HCT116 (cell line): ENCODE results near the gene TCL1B. TPM values are rescaled to one million over a fixed set of nuclear protein-coding genes. Genes with fewer than 3 reads are reported as not detected.

Source experiments
- ATAC-seq: fragments of 200-7000 bp; cut with Tn5 transposase; 2 replicates; pipeline ENCODE4 v1.9.1; 2020; ENCODE audit warnings: mild to moderate bottlenecking, moderate library complexity
- BruUV-seq: library from RNA; stranded (reverse); fragments of 400-500 nt; replicated peaks from 2 replicates; lab custom pipeline; 2021; lab: Mats Ljungman, UMichigan
- CTCF ChIA-PET: fragments of 300-600 bp; sonication (Branson Sonifier 250); formaldehyde crosslinking; loops from one replicate; lab custom pipeline; 2021; ENCODE audit warnings: antibody characterized with exemption; lab: Charles Lee
- POLR2A ChIA-PET: fragments of 300-600, 350-600 bp; sonication (Branson Sonifier 250); formaldehyde crosslinking; loops from one replicate; lab custom pipeline; 2021; ENCODE audit warnings: antibody characterized with exemption; lab: Charles Lee
- RAD21 ChIA-PET, 2 experiments: fragments of 300-600 bp; sonication (Branson Sonifier 250); formaldehyde crosslinking; loops; one replicate each; lab custom pipeline; 2023; ENCODE audit warnings: low total read pairs in 2 of 2; ENCODE audit not compliant: uncharacterized antibody in 2 of 2, unreplicated experiment in 2 of 2, low non-redundant PET in 1 of 2; lab: Charles Lee
- DNase-seq: peaks from one replicate; pipeline ENCODE4 v3.0.0-alpha.2; 2010; ENCODE audit warnings: low read depth, low spot score
- H2AFZ ChIP-seq: fragments of 200-600 bp; shearing (Covaris generic), sonication (generic); 2 replicates; pipeline ENCODE4 v1.6.1; 2017; ENCODE audit warnings: low read depth, mixed run types, mixed read lengths, antibody characterized with exemption, low read length; ENCODE audit not compliant: poor library complexity, severe bottlenecking
- H3K27ac ChIP-seq: 2 replicates; pipeline ENCODE4 v1.5.1; 2012; ENCODE audit warnings: low read depth, low read length
- H3K27me3 ChIP-seq: fragments of 200-600 bp; sonication (generic); 2 replicates; pipeline ENCODE4 v1.6.1; 2016; ENCODE audit warnings: mixed run types, low read length, mixed read lengths; ENCODE audit not compliant: insufficient read depth
- H3K36me3 ChIP-seq, 2 experiments: fragments of 200-500 bp in 1 of 2; fragments of 200-600 bp in 1 of 2; sonication (Bioruptor generic) in 1 of 2; sonication (generic) in 1 of 2; 2 replicates each; pipeline versions ENCODE4 v1.5.1 to v1.6.1; 2014 to 2016; ENCODE audit warnings: low read length in 2 of 2, inconsistent platforms in 1 of 2, mixed read lengths in 1 of 2, mixed run types in 1 of 2; ENCODE audit not compliant: insufficient read depth in 2 of 2, control insufficient read depth in 1 of 2
- H3K4me1 ChIP-seq, 2 experiments: fragments of 200-600 bp in 1 of 2; sonication (generic) in 1 of 2; 2 replicates each; pipeline versions ENCODE4 v1.5.1 to v1.6.1; 2012 to 2017; ENCODE audit warnings: low read length in 2 of 2, inconsistent platforms in 1 of 2, mild to moderate bottlenecking in 1 of 2, mixed read lengths in 1 of 2, mixed run types in 1 of 2, moderate library complexity in 1 of 2; ENCODE audit not compliant: insufficient read depth in 2 of 2, control insufficient read depth in 1 of 2
- H3K4me2 ChIP-seq: fragments of 200-600 bp; sonication (generic); 2 replicates; pipeline ENCODE4 v1.6.1; 2017; ENCODE audit warnings: mixed run types, low read length, mixed read lengths
- H3K4me3 ChIP-seq, 2 experiments: fragments of 200-600 bp in 1 of 2; sonication (generic) in 1 of 2; replicated peaks in 1 of 2; 2 replicates each; pipeline ENCODE4 v1.5.1; 2011 to 2016; ENCODE audit warnings: low read length in 2 of 2, control low read depth in 1 of 2, low read depth in 1 of 2, mild to moderate bottlenecking in 1 of 2, mixed read lengths in 1 of 2, mixed run types in 1 of 2
- H3K79me2 ChIP-seq: fragments of 200-600 bp; sonication (generic); 2 replicates; pipeline ENCODE4 v1.6.1; 2017; ENCODE audit warnings: mild to moderate bottlenecking, mixed run types, low read length, moderate library complexity, mixed read lengths; ENCODE audit not compliant: insufficient read depth
- H3K9ac ChIP-seq: fragments of 200-600 bp; sonication (generic); 2 replicates; pipeline ENCODE4 v1.6.1; 2016; ENCODE audit warnings: low read length, mixed read lengths
- H3K9me2 ChIP-seq: fragments of 200-600 bp; sonication (generic), shearing (Covaris generic); 2 replicates; pipeline ENCODE4 v1.6.1; 2017; ENCODE audit warnings: mixed run types, mild to moderate bottlenecking, moderate library complexity; ENCODE audit not compliant: insufficient read depth
- H3K9me3 ChIP-seq, 2 experiments: fragments of 200-500 bp in 1 of 2; fragments of 200-600 bp in 1 of 2; sonication (Bioruptor generic) in 1 of 2; sonication (generic) in 1 of 2; 2 replicates each; pipeline ENCODE4 v1.6.1; 2014 to 2017; ENCODE audit warnings: low read length in 2 of 2, mixed read lengths in 2 of 2, inconsistent platforms in 1 of 2, low read depth in 1 of 2, mild to moderate bottlenecking in 1 of 2, mixed run types in 1 of 2, moderate library complexity in 1 of 2; ENCODE audit not compliant: control insufficient read depth in 1 of 2, insufficient read depth in 1 of 2
- H4K20me1 ChIP-seq: fragments of 200-600 bp; sonication (generic), shearing (Covaris generic); 2 replicates; pipeline ENCODE4 v1.6.1; 2017; ENCODE audit warnings: mixed run types, mild to moderate bottlenecking, moderate library complexity; ENCODE audit not compliant: insufficient read depth
- CBX3 ChIP-seq: IDR thresholded peaks from 2 replicates; pipeline ENCODE4 v1.6.1; 2012; ENCODE audit warnings: low read depth
- CEBPB ChIP-seq: IDR thresholded peaks from 2 replicates; pipeline ENCODE4 v1.6.1; 2012; ENCODE audit warnings: low read depth
- CTCF ChIP-seq, 3 experiments: fragments of 200-600 bp in 1 of 3; sonication (generic) in 1 of 3; IDR thresholded peaks in 2 of 3; conservative IDR thresholded peaks in 1 of 3; 2 replicates each; pipeline ENCODE4 v1.5.1; 2012 to 2017; ENCODE audit warnings: low read depth in 2 of 3, low read length in 2 of 3, antibody characterized with exemption in 1 of 3, borderline replicate concordance in 1 of 3, control low read depth in 1 of 3, mild to moderate bottlenecking in 1 of 3, mixed read lengths in 1 of 3, mixed run types in 1 of 3, moderate library complexity in 1 of 3; ENCODE audit not compliant: insufficient read depth in 1 of 3
- ELF1 ChIP-seq: IDR thresholded peaks from 2 replicates; pipeline ENCODE4 v1.6.1; 2012; ENCODE audit warnings: low read depth, borderline replicate concordance
- EZH2 ChIP-seq: fragments of 200-600 bp; sonication (generic); IDR thresholded peaks from 2 replicates; pipeline ENCODE4 v1.6.1; 2017; ENCODE audit warnings: antibody characterized with exemption, mixed run types
- EZH2phosphoT487 ChIP-seq: fragments of 200-600 bp; IDR thresholded peaks from 2 replicates; pipeline ENCODE4 v1.6.1; 2018; ENCODE audit warnings: antibody characterized with exemption, borderline replicate concordance
- FOSL1 ChIP-seq: IDR thresholded peaks from 2 replicates; pipeline ENCODE4 v1.6.1; 2012; ENCODE audit warnings: low read depth
- JUND ChIP-seq: IDR thresholded peaks from 2 replicates; pipeline ENCODE4 v1.6.1; 2012
- POLR2A ChIP-seq: IDR thresholded peaks from 2 replicates; pipeline ENCODE4 v1.7.0; 2011; ENCODE audit warnings: borderline replicate concordance; ENCODE audit not compliant: insufficient read depth, insufficient read length; ENCODE audit errors: extremely low read depth
- POLR2AphosphoS5 ChIP-seq: IDR thresholded peaks from 2 replicates; pipeline ENCODE4 v1.6.1; 2011; ENCODE audit warnings: mild to moderate bottlenecking, low read depth, low read length, moderate library complexity
- SIN3A ChIP-seq: IDR thresholded peaks from 2 replicates; pipeline ENCODE4 v1.6.1; 2012; ENCODE audit warnings: low read depth
- SP1 ChIP-seq: IDR thresholded peaks from 2 replicates; pipeline ENCODE4 v1.6.1; 2012; ENCODE audit warnings: low read depth
- SRF ChIP-seq: IDR thresholded peaks from 2 replicates; pipeline ENCODE4 v1.6.1; 2012; ENCODE audit warnings: low read depth
- TCF7L2 ChIP-seq: IDR thresholded peaks from 2 replicates; pipeline ENCODE4 v1.7.0; 2011; ENCODE audit warnings: borderline replicate concordance, inconsistent platforms; ENCODE audit not compliant: insufficient read depth, insufficient read length; ENCODE audit errors: extremely low read depth
- YY1 ChIP-seq: IDR thresholded peaks from 2 replicates; pipeline ENCODE4 v1.6.1; 2011; ENCODE audit warnings: low read length, low read depth, moderate library complexity, mild to moderate bottlenecking; ENCODE audit not compliant: insufficient replicate concordance; ENCODE audit errors: extremely low read depth
- ZNF274 ChIP-seq: fragments of 200-500 bp; sonication (Bioruptor generic); IDR thresholded peaks from 2 replicates; pipeline ENCODE4 v1.6.1; 2014; ENCODE audit warnings: mild to moderate bottlenecking, low read depth, low read length, inconsistent platforms
- intact Hi-C: fragments of 100-400 bp; cut with micrococcal nuclease; formaldehyde crosslinking; loops from 2 replicates; pipeline ENCODE4 v1.10.0; 2022
- total RNA-seq: library from RNA; stranded (reverse); gene quantifications from one replicate; pipeline ENCODE4 v1.2.1, GENCODE V29; 2021; ENCODE audit not compliant: unreplicated experiment
- TF ChIP-seq, protein P1 (sequence below): IDR thresholded peaks from 2 replicates; pipeline ENCODE4 v1.6.1; 2012
- TF ChIP-seq, protein P2 (sequence below): IDR thresholded peaks from 2 replicates; pipeline ENCODE4 v1.6.1; 2012
- TF ChIP-seq, protein P3 (sequence below): IDR thresholded peaks from 2 replicates; pipeline ENCODE4 v1.6.1; 2011; ENCODE audit warnings: mild to moderate bottlenecking, low read length, moderate library complexity; ENCODE audit not compliant: insufficient replicate concordance; ENCODE audit errors: extremely low read depth

The TCL1B gene
- total RNA-seq, 1 experiment from 2014 or later: not detected

GRCh38 chr14:95652690-95653089 lies 33.5 kb upstream of the TCL1B start:
- ChIA-PET CTCF (no interaction called here), POLR2A (no interaction called here), RAD21 (no interaction called here)
- Histone ChIP-seq H2AFZ (no peak overlapping the region), H3K9ac (no peak overlapping the region), H3K36me3 (no peaks in the 10 kb centered on the region), H3K79me2 (no peaks in the 10 kb centered on the region), H4K20me1 (no peaks in the 10 kb centered on the region), H3K4me3 (no peak overlapping the region), H3K9me3 (no peaks in the 10 kb centered on the region), H3K9me2 (no peaks in the 10 kb centered on the region), H3K4me2 (no peak overlapping the region), H3K27ac (no peak overlapping the region), H3K4me1 (no peaks in the 10 kb centered on the region), H3K27me3 (peaks cover 50% of the 10 kb centered on the region)
- no peak for TF ChIP-seq EZH2phosphoT487
- TF ChIP-seq SIN3A: no peak
- no peak for TF ChIP-seq CBX3
- TF ChIP-seq FOSL1: no peak
- no peak for TF ChIP-seq YY1
- TF ChIP-seq POLR2AphosphoS5: no peak
- no peak for TF ChIP-seq ZNF274
- no peak for TF ChIP-seq SP1
- TF ChIP-seq, protein P1, sequence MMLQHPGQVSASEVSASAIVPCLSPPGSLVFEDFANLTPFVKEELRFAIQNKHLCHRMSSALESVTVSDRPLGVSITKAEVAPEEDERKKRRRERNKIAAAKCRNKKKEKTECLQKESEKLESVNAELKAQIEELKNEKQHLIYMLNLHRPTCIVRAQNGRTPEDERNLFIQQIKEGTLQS: no peak
- TF ChIP-seq SRF: no peak
- no peak for TF ChIP-seq CEBPB
- TF ChIP-seq, protein P2, sequence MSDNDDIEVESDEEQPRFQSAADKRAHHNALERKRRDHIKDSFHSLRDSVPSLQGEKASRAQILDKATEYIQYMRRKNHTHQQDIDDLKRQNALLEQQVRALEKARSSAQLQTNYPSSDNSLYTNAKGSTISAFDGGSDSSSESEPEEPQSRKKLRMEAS: no peak
- no peak for TF ChIP-seq EZH2
- no peak for TF ChIP-seq CTCF (IDR thresholded peaks at IDR 0.05 in 2 of 3, conservative IDR thresholded peaks at IDR 0.05 in 1 of 3; ENCODE audit: borderline replicate concordance in 1 of 3, insufficient read depth in 1 of 3, low read depth in 2 of 3, low read length in 2 of 3)
- no peak for TF ChIP-seq ELF1
- no peak for TF ChIP-seq POLR2A
- TF ChIP-seq TCF7L2: no peak
- TF ChIP-seq JUND: no peak
- TF ChIP-seq, protein P3, sequence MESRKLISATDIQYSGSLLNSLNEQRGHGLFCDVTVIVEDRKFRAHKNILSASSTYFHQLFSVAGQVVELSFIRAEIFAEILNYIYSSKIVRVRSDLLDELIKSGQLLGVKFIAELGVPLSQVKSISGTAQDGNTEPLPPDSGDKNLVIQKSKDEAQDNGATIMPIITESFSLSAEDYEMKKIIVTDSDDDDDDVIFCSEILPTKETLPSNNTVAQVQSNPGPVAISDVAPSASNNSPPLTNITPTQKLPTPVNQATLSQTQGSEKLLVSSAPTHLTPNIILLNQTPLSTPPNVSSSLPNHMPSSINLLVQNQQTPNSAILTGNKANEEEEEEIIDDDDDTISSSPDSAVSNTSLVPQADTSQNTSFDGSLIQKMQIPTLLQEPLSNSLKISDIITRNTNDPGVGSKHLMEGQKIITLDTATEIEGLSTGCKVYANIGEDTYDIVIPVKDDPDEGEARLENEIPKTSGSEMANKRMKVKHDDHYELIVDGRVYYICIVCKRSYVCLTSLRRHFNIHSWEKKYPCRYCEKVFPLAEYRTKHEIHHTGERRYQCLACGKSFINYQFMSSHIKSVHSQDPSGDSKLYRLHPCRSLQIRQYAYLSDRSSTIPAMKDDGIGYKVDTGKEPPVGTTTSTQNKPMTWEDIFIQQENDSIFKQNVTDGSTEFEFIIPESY: no peak
- no TSS peak for BruUV-seq
- DNase-seq: no peak
- intact Hi-C loops: no loop called here
- no peak for ATAC-seq
